Suprapubic skin (tissue), 4 donors: ENCODE data around the gene ACE. TPM values are rescaled to one million over a fixed set of nuclear protein-coding genes. Genes with fewer than 3 reads are reported as not detected.

Experiments
- DNase-seq, 2 donors: peaks; one replicate each; pipeline ENCODE4 v3.0.0-alpha.2; 2019; ENCODE audit warnings: low spot score in 2 of 2
- H3K27ac ChIP-seq: fragments of 200-600 bp; sonication (generic); one replicate; pipeline ENCODE4 v1.5.1; 2019
- H3K27me3 ChIP-seq: fragments of 200-600 bp; sonication (generic); one replicate; pipeline ENCODE4 v1.5.1; 2019
- H3K36me3 ChIP-seq: fragments of 200-600 bp; sonication (generic); one replicate; pipeline ENCODE4 v1.5.1; 2019
- H3K4me1 ChIP-seq: fragments of 200-600 bp; sonication (generic); one replicate; pipeline ENCODE4 v1.5.1; 2019
- H3K4me3 ChIP-seq: fragments of 200-600 bp; sonication (generic); one replicate; pipeline ENCODE4 v1.5.1; 2019; ENCODE audit warnings: mild to moderate bottlenecking
- H3K9me3 ChIP-seq: fragments of 200-600 bp; sonication (generic); one replicate; pipeline ENCODE4 v1.5.1; 2019
- EP300 ChIP-seq: sonication (generic); formaldehyde crosslinking; IDR thresholded peaks from one replicate; pipeline ENCODE4 v1.6.1; 2017; ENCODE audit warnings: antibody characterized with exemption
- POLR2A ChIP-seq, 2 donors: fragments of 450-650 bp; IDR thresholded peaks; one replicate each; pipeline ENCODE4 v1.6.1; 2017; ENCODE audit warnings: antibody characterized with exemption in 2 of 2, mild to moderate bottlenecking in 2 of 2, moderate library complexity in 2 of 2
- POLR2AphosphoS5 ChIP-seq, 3 donors: sonication (generic); formaldehyde crosslinking; IDR thresholded peaks; one replicate each; pipeline ENCODE4 v1.6.1; 2017; ENCODE audit warnings: antibody characterized with exemption in 3 of 3
- WGBS: methylation state at CpG from one replicate; pipeline ENCODE4 v1.1.5; 2018; 5-methylcytosine and 5-hydroxymethylcytosine counted together
- total RNA-seq, 4 donors: library from RNA; depleted of rRNA; stranded (reverse); fragments of >200 nt; gene quantifications; one replicate each; pipeline ENCODE4 v1.1.0, GENCODE V29; 2016
- TF ChIP-seq, protein P1 (sequence below), 2 donors: fragments of 200-600 bp in 1 of 2; fragments of 450-650 bp in 1 of 2; sonication (generic) in 1 of 2; IDR thresholded peaks; one replicate each; pipeline ENCODE4 v1.5.1; 2016 to 2019; ENCODE audit warnings: antibody characterized with exemption in 2 of 2, mild to moderate bottlenecking in 1 of 2, moderate library complexity in 1 of 2

ACE gene
- total RNA-seq, 4 donors from 2014 or later, result 0.79 to 6.3 (median 4.0) TPM

DNA sequence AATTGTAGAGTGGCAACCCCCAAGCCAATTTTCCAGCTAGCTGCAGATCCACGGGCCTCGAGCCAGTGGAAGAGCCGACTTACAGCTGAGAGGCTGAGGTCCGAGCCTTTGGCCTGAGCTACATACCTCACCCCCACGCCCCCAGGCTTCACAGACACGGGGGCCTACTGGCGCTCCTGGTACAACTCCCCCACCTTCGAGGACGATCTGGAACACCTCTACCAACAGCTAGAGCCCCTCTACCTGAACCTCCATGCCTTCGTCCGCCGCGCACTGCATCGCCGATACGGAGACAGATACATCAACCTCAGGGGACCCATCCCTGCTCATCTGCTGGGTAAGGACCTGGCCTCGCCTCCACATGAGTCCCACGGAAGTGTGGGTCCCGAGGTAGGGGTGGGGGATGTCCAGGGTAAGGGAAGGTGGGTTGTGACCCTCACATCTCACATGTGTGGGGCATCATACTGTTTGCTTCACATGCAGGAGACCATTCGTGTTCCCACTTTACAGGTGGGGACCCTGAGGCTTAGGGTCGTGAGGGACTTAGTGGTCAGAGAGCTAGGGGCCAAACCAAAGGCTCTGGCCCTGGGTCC is 3.4 kb downstream of the ACE start:
- Histone ChIP-seq H3K36me3 (peaks cover 4% of the 10 kb centered on the region), H3K9me3 (no peaks in the 10 kb centered on the region), H3K27me3 (peaks cover 22% of the 10 kb centered on the region), H3K4me3 (no peak overlapping the region), H3K4me1 (peaks cover 33% of the 10 kb centered on the region), H3K27ac (no peak overlapping the region)
- TF ChIP-seq EP300 (no peak), POLR2AphosphoS5 (IDR thresholded peaks at IDR 0.05) (no peak), POLR2A (IDR thresholded peaks at IDR 0.05) (no peak)
- TF ChIP-seq, protein P1, sequence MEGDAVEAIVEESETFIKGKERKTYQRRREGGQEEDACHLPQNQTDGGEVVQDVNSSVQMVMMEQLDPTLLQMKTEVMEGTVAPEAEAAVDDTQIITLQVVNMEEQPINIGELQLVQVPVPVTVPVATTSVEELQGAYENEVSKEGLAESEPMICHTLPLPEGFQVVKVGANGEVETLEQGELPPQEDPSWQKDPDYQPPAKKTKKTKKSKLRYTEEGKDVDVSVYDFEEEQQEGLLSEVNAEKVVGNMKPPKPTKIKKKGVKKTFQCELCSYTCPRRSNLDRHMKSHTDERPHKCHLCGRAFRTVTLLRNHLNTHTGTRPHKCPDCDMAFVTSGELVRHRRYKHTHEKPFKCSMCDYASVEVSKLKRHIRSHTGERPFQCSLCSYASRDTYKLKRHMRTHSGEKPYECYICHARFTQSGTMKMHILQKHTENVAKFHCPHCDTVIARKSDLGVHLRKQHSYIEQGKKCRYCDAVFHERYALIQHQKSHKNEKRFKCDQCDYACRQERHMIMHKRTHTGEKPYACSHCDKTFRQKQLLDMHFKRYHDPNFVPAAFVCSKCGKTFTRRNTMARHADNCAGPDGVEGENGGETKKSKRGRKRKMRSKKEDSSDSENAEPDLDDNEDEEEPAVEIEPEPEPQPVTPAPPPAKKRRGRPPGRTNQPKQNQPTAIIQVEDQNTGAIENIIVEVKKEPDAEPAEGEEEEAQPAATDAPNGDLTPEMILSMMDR (IDR thresholded peaks at IDR 0.05), result no peak
- WGBS, result 88% methylated on average over 17 of the region's 21 CpGs
- no peak for DNase-seq

DNA sequence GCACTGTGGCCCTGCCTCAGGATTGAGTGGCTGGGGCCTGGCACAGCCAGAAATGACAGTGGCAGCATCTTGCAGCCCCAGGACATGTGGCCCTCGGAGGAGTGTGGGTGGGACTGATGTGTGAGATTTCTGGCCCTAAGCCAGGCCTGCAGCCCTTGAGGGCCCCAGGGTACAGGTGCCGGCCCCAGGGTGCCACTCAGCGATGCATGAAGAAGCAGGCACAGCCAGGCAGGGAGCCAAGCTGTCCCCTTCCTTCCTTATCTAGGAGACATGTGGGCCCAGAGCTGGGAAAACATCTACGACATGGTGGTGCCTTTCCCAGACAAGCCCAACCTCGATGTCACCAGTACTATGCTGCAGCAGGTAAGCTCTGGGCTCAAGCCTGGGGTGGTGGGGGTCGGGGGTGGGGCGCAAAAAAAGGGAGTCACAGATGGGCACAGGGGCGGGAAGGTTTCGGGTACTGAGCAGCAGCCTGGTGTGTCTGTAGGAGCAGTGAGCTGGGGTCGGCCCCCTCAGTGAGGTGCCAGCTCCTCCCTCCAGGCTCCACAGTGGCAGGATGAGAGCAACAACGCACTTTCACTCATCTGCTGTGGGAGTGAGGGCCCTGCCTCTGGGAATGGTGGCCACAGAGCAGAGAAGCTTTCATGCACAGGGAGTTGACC is 4.1 kb downstream of the ACE start:
- Histone ChIP-seq H3K36me3 (peaks cover 4% of the 10 kb centered on the region), H3K27me3 (peaks cover 18% of the 10 kb centered on the region), H3K27ac (no peak overlapping the region), H3K4me1 (peaks cover 32% of the 10 kb centered on the region), H3K4me3 (no peak overlapping the region), H3K9me3 (no peaks in the 10 kb centered on the region)
- no peak for DNase-seq
- WGBS, result 60% methylated on average over 8 of the region's 11 CpGs
- TF ChIP-seq, protein P1 (IDR thresholded peaks at IDR 0.05), result no peak
- TF ChIP-seq POLR2AphosphoS5 (IDR thresholded peaks at IDR 0.05) (no peak), EP300 (no peak), POLR2A (IDR thresholded peaks at IDR 0.05) (no peak)

DNA sequence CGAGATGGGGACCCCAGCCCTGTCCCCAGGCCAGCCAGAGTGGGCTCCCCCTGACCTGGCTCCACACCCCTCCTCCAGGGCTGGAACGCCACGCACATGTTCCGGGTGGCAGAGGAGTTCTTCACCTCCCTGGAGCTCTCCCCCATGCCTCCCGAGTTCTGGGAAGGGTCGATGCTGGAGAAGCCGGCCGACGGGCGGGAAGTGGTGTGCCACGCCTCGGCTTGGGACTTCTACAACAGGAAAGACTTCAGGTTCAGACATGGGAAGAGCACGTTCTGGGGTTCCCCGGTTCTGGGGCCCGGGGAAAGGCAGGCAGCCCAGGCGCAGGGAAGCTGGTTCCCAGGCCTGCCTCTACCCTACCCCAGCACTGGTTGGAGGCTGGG is 4.6 kb downstream of the ACE start:
- WGBS, result 71% methylated on average over 4 of the region's 16 CpGs
- Histone ChIP-seq H3K36me3 (peaks cover 4% of the 10 kb centered on the region), H3K27me3 (peaks cover 15% of the 10 kb centered on the region), H3K4me1 (peaks cover 27% of the 10 kb centered on the region), H3K9me3 (no peaks in the 10 kb centered on the region), H3K27ac (no peak overlapping the region), H3K4me3 (no peak overlapping the region)
- TF ChIP-seq POLR2AphosphoS5 (IDR thresholded peaks at IDR 0.05) (no peak), POLR2A (IDR thresholded peaks at IDR 0.05) (no peak), EP300 (no peak)
- TF ChIP-seq, protein P1 (IDR thresholded peaks at IDR 0.05), result no peak
- no peak for DNase-seq

DNA sequence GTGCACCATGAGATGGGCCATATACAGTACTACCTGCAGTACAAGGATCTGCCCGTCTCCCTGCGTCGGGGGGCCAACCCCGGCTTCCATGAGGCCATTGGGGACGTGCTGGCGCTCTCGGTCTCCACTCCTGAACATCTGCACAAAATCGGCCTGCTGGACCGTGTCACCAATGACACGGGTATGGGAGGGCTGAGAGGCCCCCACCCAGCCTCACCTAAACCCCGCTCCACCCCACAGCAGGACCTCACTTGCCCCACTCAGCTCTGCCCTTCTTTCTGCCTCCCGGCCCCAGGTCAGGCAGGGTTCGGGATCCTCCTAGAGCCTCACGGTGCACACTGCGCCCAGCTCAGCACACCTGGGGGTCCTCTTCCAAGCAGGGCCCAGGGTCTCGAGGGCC is 5.6 kb downstream of the ACE start:
- TF ChIP-seq, protein P1 (IDR thresholded peaks at IDR 0.05), result no peak
- TF ChIP-seq POLR2AphosphoS5 (IDR thresholded peaks at IDR 0.05) (no peak), EP300 (no peak), POLR2A (IDR thresholded peaks at IDR 0.05) (no peak)
- Histone ChIP-seq H3K27me3 (peaks cover 7% of the 10 kb centered on the region), H3K27ac (no peak overlapping the region), H3K4me3 (no peak overlapping the region), H3K4me1 (peaks cover 16% of the 10 kb centered on the region), H3K36me3 (peaks cover 4% of the 10 kb centered on the region), H3K9me3 (no peaks in the 10 kb centered on the region)
- WGBS, result 92% methylated on average over 13 of the region's 16 CpGs
- DNase-seq, result peak in 1 of 2 donors; percentile 39

DNA sequence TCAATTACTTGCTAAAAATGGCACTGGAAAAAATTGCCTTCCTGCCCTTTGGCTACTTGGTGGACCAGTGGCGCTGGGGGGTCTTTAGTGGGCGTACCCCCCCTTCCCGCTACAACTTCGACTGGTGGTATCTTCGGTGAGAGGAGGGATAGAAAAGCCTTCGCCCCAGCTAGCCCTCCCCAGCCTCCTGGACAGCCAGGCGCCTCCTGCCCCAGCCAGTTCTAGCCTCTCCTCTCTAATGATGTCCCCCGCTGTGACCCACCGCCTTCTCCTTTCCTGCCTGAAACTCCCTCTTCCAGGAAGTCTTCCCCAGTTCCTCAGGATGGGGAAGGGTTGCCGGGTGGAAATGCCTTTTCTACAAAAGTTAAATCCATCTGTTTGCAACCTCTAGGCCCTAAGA is 6.2 kb downstream of the ACE start:
- WGBS, result 84% methylated on average over 10 of the region's 10 CpGs
- H3K27me3 ChIP-seq, result peaks cover 2% of the 10 kb centered on the region
- no peak overlapping the region for H3K27ac ChIP-seq
- H3K4me3 ChIP-seq, result no peak overlapping the region
- peak in 1 of 2 donors; percentile 26 for DNase-seq
- H3K36me3 ChIP-seq, result peaks cover 4% of the 10 kb centered on the region
- no peaks in the 10 kb centered on the region for H3K9me3 ChIP-seq
- peaks cover 11% of the 10 kb centered on the region for H3K4me1 ChIP-seq
- no peak for TF ChIP-seq EP300
- TF ChIP-seq POLR2AphosphoS5 (IDR thresholded peaks at IDR 0.05), result no peak
- no peak for TF ChIP-seq POLR2A (IDR thresholded peaks at IDR 0.05)
- TF ChIP-seq, protein P1 (IDR thresholded peaks at IDR 0.05), result no peak
